HG02840 (cell line): ENCODE results near the gene ISM1.

ENCODE experiments used
- ATAC-seq: cut with Tn5 transposase; IDR thresholded peaks from one replicate; pipeline ENCODE4 v1.9.1; 2021; ENCODE audit warnings: mild to moderate bottlenecking, moderate library complexity, moderate number of reproducible peaks; ENCODE audit not compliant: unreplicated experiment, low FRiP score

Gene ISM1

GRCh38 chr20:13301596-13301995 is 80.5 kb downstream of the ISM1 start:
- ATAC-seq, result no peak

DNA sequence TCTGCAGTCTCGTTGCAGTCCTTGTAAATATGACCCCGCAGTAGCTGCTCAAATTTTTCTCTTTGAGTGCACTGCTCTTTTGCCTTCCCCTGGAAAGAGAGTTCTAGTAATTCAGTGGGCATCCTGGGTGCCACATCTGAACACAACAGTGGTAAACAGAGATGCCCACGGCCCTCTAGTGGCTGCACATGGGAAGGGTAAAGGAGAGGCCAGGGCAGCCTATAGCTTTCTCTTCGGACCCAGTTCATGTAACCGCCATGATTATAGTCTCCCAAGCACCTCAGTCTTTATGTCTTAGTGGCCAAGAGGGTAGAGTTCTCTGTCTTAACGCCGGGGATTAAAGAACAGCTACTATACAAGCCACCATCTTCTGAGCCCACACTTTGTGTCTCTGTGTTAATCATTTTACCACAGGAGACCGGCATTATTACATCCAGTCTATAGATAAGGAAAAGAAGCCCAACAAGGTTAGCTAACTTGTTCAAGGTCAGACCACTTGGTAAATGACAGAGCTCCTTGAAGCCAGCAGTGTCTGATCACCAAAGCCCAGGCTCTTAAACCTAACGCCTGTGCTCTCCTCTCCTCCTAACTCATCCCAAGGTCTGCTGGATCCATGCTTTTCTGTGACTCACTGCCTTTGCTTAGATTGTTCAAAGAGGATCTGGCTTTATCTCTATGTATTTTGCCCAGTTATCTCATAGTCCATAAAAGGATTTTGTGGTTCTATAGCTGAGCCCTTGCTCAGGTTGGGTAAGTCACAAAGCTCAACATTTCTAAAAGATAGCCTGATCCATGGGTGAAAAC is 81.8 kb downstream of the ISM1 start:
- ATAC-seq, result no peak

DNA sequence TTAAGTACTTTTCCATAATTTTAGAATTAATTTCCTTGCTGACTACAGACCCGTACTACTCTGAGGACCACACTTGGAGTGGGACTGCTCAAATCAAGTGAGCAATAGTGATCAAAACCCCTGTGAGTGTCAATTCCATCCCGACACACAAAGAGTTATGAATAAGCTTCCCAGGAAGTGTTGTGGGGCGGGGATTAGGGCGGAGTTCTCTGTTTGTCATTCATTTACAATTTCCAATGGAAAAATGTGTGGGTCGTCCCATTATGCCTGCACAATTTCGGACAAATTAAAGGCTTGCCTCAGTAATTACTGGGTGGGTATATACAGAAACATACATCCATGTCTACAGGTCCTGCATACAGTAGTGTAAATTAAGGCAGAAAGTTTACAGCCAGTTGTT is 84.2 kb downstream of the ISM1 start:
- no peak for ATAC-seq

DNA sequence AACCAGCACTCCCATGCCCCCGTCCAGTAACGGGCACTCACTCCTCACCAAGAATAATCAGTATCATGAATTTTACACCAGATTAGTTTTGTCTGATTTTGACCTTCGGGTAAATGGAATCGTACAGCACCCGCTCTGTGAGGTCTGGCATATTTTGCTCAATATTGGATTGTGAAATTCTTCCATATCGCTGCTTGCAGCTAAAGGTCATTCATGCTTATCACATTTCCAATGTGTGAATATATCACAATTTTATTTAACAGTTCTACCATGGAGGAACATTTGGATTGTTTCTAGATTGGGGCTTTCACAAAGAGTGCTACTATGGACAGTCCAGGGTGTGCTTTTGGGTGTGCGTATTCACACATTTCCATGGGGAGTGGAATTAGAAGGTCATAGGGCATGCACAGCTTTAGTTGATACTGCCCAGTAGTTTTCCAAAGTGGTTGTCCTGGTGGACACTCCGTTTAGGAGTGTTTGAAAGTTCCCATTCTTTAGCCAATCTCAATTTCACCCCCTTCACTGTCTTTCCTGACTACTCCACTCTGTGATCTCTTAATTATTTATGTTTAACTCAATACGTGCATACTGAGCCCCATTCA is 86.6 kb downstream of the ISM1 start:
- no peak for ATAC-seq

DNA sequence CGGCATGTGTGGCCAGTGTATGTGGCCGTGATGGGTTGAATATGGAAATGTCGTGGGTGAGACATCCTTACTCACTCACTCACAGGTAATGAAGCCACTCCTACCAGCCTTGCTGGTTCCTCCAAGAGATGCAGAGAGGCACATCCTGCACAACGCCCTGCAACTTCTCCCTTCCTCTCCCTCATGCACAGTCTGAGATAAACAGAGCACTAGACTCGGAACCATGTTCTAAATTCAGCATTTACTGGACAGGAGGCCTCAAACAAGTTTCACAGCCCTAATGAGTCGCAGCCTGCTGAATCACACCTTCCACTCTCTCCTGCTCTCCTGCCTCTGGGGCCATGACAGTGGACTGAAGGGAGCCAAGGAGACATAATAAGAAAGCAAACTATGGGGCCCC is 91.2 kb downstream of the ISM1 start:
- no peak for ATAC-seq

DNA sequence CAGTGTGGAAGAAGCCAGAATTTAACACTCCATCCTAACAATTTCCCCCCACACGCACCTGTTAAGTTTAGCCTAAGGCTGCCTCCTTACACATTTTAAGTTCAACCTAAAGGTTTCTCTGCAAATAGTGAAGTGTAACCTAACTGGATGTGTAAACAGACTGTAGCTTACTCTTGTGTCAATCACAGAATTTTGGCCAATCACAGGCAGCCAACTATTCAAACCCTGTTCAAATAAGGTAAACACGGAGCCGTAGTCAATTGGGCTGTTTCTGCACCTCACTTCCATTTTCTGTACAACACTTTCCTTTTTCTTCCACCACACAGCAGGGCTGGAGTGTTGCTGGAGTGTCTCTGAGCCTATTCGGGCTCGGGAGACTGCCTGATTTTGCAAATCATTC is 92.1 kb downstream of the ISM1 start:
- no peak for ATAC-seq

- no peak for ATAC-seq
Observed at GRCh38 chr20:13317439-13317838, 96.4 kb downstream of the ISM1 start.

DNA sequence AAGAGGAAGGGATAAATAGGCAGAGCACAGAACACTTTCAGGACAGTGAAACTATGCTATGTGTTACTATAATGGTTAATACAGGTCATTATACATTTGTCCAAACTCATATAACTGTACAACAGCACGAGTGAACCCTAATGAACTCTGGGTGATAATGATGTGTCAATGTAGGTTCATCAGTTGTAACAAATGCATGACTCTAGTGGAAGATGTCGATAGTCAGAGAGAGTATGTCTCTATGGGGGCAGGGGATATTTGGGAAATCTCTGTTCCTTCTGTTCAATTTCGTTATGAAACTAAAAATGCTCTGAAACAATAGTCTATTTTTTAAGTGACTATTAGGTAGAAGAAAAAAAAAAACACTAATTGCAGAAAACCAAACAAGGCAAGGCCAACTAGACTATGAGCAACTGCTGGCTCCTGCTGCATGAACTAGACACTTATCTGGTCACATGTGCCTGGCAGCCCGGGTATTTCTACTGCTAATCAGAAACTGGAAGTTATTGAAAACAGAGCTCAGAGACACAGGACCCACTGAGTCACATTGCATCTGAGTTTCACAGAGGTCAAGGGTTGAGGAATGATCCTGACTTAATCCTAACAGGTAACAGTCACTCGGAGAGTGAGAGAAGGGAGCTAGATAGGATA is 97.9 kb downstream of the ISM1 start:
- ATAC-seq, result no peak

DNA sequence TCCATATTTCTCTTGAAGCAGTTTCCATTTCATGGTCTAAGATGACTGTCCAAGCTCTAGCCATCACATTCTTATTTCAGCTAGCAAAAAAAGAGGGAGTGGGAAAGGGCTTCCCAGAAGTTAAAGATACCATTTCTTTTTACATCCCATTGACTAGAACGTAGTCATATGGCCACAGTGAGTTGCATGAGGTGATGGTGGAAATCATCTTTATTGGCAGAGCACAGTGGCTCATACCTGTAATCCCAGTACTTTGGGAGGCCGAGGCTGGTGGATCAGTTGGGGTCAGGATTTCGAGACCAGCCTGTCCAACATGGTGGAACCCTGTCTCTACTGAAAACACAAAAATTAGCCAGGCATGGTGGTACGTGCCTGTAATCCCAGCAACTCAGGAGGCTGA is 99.6 kb downstream of the ISM1 start:
- ATAC-seq, result no peak

DNA sequence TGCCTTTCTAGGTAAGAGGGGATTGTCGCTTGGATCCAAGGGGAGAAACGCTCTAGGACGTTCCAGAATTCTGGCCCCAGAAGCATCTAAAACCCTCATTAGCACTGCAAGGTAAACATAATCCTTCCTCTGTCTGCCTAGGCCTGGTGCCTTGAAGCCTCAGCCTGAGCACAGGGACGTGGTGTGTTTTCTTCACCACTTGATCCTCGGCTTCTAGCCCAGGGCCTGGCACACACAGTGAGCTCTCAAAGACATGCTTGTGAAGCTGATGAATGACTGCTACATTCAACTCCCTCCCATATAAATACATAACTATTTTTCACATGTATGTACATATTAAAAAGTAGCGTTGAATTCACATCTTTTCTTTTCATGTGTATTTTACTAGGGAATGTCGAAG is 100.3 kb downstream of the ISM1 start:
- ATAC-seq, result no peak

- no peak for ATAC-seq
Observed at GRCh38 chr20:13322198-13322597, 101.1 kb downstream of the ISM1 start.

GRCh38 chr20:13322621-13323020 is 101.5 kb downstream of the ISM1 start:
- no peak for ATAC-seq

DNA sequence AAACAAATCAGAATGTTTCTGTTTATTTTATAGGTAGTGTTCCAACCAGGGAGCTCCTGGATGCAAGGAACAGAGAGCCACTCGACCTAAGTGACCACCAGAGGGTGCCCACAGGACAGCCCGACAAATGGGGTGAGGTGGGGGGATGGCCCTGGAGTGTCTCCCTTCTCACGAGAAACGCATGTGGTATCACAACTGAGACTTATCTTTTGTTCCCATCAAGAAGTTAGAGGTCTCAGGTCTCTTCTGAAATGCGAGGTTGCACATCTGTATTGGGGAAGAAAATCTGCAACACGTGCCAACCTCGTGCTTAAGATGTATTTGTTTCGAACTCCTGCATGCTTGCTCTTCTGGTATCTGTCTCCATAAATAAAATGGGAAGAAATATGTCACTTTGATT is 104.0 kb downstream of the ISM1 start:
- ATAC-seq, result no peak

DNA sequence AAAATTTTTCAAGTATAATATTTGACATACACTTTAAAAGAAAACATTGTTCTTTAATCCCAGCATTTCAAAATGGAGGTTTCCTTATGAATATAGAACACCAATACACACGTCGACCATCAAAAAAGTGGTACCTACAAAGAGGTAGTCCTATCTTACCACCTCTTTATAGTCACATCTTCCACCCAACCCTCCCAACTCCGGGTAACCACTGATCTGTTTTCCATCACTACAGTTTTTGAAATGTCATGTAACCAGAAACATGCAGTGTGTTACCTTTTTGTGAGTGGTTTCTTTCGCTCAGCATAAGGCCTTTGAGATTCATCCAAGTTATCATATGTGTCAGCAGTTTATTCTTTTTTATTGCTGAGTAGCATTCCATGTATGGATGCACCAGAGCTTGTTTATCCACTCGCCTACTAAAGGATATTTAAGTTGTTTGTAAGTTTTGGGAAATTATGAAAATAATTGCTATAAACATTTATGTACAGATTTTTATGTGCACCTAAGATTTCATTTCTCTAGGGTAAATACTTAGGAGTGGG is 104.8 kb downstream of the ISM1 start:
- no peak for ATAC-seq

DNA sequence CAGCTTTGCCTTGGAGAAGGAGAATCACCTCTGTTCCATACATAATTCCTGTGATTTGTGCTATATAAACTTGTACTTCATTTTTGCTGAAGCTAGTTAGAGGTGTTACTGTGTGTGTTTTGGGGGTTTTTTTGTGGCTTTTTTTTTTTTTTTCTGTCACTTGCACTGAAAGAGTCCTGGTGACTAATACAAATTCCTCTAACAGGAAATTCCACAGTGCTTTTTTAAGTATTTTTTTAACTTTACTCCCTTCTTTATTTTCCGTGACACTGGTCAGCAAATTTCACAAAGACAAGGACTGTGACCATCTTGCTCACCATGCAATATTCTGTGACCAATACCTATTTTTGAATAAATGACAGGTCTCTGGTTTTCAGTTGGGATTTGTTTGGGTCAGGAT is 110.5 kb downstream of the ISM1 start:
- no peak for ATAC-seq

DNA sequence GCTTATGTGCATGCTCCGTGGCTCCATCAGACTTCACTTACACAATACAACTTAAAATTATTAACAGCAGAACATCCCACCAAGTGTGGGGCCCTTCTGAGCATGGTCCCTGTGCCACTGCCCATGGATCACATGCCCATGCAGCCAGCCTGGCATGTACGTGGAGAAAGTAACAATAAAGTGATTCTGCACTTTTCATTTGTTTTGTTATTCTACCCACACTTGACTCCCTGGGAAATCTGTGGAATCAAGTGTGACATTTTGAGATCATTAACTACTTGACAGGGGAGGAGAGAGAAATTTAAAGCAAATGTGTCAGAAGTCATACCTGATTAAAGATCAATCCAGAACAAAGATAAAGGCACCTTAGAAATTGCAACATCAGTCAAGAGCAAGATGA is 112.0 kb downstream of the ISM1 start:
- ATAC-seq, result no peak

DNA sequence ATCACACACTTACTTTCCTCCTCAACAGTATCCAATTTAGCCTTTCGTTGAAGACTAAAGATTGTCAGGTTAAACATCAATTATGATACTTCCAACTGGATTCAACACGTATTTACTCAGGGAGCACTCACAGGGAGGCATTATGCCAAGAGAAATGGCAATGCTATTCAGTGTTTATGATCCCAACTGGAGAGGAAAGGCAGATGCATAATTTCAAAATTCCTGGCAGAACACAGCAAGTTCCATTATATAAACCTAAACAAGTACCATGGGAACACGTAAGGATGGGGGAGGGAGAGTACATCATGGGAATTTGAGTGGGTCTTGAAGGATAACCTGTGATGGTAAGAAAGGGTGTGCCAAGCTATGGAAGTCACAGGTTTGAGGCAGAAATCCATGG is 112.7 kb downstream of the ISM1 start:
- no peak for ATAC-seq

DNA sequence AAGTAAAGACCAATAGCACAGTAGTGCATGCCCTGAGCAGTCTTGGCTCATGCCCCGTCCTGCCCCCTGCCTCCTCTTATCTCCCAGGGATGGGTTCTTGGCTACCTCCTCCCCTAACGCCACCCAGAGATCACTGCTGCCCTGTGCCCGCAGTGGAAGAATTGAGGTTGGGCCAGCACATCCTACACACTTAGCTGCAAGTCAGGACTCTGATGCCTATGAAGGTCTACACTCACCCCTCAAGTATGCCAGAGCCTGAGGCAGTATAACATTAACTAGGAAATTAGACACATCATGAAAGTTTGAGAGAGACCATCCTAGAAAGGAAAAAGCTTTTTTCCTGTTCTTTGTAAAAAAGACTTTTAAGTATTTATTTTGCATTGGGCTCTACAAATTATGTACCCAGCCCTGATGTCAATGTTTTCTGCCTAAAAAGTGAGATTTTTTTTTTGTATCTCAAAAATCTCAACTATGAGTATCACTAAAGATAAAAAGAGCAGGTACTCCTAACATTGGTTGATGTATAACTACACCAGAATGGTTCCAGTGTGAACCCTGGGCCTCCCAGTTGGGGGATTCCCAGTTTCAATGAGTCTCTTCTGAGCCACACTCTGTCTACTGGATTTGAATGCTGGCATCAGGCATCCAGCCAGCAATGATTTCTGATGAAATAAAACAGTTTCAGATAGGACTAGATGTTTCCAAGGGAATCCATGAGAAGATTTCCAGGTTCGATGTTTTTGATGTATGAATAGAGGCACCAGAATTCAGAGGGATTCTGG is 115.4 kb downstream of the ISM1 start:
- ATAC-seq, result no peak

DNA sequence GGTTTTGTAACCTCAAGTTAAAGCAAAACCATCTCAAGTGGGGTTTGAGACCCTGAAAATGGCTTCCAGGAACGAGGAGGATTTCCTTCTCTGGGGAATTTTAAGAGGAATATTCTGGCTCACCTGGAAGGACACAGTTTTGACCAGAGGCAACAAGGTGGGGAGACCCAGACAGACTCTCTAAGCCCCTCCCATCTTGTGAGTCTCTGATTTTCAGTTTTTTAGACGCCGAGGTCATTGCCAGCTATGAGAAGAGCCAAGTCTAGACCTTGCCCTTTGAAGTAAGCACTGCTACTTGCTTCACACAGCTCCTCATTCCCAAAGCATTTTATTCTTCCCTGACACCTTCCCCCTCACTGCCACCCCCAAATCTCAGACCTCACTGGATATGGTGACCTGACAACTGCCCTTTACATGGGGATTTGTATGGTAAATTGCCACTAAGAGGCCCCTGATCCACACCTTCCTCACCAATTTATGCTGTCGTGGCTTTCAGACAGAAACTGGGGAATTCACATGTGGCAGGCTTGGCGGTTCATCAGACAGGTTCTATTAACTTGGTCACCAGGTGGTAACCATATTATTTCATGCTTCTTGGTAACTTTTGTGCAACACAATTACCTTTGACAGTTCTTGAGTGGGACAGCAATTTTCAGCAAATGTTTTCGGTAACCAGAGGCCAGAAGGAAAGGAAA is 116.2 kb downstream of the ISM1 start:
- ATAC-seq, result no peak

- no peak for ATAC-seq
Observed at GRCh38 chr20:13338097-13338661, 117.1 kb downstream of the ISM1 start.
